Activated CD4-positive, alpha-beta T cell treated with anti-CD3 and anti-CD28 coated beads, Interleukin-2, Interleukin-6, amounts not matched to agents 100 ng/mL and 50 ng/mL, durations not matched to agents 16 hours and 8 hours (primary cell): ENCODE measurements around the gene CCDC50.

Experiments
- DNase-seq: peaks from one replicate; pipeline ENCODE4 v3.0.0-alpha.2; 2020

Gene CCDC50

DNA sequence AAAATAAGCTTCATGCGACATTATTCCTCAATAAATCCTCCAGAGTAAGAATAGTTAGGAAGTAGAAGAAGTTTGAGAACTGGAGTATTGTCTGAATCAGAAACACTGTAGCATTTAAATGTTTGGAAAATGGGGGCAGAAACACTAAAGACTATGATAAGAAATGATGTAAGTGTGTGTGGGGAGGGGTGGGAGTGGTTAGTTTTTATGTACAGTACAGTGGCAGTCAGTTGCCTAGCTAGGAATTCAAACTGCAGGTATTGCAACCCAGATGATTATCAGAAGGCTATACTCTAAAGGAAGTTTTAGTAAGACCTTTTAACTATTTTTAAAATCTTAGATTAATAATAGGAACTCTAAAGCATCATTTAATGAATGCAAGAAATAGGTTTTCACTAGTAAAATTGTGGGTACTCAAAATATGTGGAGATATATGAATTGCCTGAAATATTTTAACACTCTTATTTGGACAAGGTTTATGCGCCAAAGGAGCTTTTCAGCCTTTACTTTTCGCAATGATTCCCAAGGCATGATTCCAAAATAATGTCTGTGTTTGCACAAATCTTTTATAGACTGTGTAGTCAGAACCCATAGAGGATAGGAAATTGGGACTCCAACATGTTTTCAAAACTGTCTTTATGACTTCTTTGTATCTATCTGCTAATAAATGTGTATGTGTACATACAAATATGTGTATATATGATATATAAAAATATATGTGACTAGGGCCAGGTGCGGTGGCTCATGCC, 8.0 kb upstream of the CCDC50 start:
- no peak for DNase-seq

DNA sequence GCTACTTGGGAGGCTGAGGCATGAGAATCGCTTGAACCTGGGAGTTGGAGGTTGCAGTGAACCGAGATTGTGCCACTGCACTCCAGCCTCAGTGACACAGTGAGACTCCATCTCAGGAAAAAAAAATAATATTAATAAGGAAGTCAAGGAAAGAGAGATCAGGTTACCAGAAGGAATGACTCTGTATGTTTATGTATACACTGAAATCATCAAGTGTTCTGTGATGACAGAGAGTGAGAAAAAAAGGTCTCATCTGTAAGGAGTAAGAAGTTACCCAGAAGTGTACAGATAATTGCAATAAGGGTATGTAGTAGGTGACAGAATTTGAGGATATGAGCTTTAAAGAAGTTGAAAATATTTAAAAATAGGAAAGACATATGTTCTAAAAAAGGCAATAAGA, 4.3 kb upstream of the CCDC50 start:
- no peak for DNase-seq

DNA sequence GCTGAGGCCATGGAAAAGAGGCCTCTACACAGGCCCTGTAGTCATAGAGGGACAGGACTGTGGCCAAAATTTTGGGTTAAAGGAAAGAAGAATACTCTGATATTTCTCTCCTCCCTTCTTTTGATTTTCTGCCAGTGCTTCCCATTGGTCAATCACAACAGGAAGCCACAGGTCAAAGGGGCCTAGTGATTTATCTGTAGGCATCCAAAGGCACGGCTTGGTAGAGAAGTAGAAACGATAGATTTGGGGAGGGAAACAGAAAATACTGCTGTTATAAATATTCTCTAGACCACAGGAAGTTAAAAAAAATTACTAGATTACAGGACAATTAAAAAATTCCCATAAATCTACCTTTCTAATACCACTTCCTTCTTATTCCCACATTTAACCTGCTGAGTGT, 1.7 kb upstream of the CCDC50 start:
- no peak for DNase-seq

DNA sequence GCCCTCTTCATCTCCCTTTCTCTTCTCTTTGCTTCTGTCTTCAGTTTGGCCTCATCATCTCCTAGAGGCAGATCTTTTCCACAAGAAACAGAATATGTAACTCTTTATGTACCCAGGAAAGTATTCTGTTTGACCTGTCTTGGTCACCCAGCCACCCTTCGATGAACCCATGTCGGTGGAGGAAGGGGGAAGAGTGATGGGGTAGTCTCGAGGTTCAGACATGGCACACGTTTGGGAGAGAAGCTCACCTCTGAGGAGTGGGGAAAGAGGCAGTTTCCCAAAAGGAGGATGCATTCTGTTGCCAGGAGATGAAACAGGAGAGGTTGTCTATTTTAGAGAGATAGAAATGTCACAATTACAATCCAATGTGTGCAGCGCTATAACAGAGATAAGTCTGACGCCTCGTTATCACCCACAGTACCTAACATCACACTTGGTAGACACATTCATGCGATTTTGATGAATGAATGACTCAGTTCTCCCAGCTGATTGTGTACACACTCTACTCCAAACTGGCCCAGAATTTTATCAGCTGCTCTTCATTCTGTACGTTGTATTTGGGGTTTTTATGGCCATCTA, 722 bp upstream of the CCDC50 start:
- DNase-seq = no peak

DNA sequence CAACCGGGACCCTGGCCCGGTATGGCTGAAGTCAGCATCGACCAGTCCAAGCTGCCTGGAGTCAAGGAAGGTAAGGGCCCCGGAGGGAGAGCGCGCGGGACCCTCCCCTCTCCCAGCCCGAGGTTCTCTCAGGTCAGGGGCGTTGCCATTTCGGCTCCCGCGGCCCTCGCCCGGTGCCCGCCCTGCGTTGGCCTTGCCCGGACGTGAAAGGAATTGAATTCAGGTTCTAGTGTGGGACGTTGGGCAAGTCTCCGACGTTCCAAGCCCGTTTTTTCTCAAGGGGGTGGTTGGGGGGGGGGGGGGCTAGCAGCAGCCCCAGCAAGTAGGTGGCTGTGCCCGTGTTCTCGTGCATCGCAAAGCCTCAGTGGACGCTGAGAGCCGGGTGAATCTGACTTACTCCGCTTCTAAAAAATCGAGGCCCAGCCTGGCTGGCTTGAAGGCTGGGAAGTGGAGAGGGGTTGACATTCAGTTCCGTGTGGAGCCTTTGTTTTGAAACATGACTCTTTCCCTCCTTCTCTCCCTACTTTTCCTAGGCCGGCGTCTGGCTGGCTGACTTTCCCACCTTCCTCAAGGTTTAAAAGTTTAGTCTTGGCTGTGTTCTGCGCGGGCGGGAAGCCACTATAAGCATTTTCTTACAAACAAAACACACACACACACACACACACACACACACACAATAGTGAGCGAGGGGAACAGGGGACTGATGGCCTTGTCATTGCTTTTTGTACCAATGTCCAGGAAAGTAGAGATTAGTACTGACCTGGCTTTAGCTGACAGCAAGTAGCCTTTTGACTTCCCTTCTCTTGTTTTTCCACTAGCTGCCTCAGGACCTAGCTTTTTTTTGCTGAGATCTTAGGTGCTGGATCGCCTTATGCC, 698 bp downstream of the CCDC50 start, which contains the start of gene UTS2B:
Gene UTS2B (minus strand): TSS at position 873 of the 876 bp plus-strand sequence. CDS start 48,337 bp downstream, outside the sequence.
- peak; percentile 24 for DNase-seq

DNA sequence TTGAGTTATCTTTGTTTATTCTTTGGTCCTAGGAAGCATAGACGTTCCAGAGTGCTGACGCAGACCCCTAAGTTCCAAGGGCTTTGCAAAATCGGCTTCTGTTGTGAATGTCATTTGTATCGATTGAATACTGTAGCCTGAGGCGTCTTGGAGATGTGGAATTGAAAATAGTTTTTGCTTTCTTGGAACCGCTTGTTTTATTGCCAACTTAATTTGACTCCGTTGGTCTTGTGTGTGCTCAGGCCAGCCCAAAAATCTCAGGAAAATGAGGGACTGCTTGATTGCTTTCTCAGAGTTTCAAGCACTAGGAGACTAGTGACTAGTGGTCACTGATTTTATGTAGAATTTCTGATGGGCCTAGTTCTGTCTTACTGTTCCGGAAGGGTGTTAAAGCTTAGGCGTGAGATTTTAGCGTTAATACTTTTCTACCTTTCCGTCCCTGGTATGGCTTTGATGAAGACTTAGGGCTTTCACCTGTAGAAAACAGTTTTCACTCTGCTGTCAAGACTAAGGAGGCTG, 1.4 kb downstream of the CCDC50 start:
- no peak for DNase-seq

DNA sequence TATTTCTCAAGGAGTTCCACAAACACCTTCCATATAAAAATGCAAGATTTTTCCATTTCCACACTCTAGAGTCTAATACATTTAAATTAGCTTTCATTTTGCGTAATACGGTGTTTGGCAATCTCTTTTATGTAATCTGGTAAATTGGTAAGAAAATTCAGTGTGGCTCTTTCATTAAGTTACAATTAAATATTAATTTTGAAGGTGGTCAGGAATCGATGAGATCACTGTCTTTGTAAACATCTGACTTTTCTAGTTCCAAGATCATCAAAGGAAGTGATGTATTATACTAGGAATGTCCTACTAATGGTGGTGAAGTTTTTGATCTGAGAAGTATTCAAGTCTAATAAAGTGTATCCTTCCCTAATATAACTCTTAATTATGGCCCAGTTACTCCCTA, 2.2 kb downstream of the CCDC50 start:
- DNase-seq = no peak

DNA sequence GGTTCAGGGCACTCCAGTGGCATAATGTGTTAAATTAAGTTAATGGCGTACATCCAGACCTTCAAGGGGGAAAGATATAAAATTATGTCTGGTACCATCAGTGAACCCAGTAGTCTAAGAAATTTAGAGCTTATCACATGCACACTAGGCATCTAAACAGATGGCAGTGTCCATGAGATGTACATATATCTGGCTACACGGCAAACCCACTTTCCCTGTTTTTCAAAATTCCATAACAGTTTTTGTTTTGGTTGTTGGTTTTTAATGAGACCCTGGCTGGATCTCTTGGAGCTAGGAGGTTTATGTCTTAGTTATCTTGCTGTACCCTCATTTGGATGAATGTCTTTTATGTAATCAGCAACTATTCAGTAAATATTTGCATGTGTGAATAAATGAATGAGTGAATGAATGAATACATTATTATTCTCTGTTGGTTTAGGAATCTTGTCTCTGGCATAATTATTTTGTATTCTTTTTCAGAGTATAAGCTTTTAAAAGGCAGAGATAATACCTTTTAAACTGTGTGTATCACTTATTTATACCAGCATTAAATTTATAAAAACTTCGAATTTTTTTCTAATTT, 4.2 kb downstream of the CCDC50 start:
- DNase-seq = no peak

DNA sequence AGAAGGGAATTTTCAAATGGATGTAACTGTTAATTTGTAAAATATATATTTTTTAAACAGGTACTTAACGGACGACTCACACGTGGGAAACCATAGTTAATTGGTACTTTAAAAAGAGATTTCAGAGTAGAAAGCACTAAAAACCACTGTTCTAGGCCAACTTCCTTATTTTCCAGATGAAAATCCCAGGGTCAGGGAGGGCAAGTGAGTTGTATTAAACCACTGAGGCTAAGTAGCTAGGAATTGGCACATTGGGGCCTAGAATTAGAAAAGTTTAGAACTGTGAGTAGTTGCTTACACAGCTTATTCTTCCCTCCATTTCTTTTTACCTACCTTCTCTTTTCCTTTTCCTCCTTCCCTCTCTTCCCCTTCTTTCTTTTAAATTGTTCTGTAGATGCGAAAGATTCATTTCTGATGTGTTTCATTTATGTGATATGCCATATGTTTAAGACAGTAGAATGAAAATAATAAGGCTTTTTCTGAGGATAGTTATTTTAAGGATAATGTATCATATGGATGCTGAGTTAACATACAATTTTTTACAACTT, 5.2 kb downstream of the CCDC50 start:
- DNase-seq = no peak

DNA sequence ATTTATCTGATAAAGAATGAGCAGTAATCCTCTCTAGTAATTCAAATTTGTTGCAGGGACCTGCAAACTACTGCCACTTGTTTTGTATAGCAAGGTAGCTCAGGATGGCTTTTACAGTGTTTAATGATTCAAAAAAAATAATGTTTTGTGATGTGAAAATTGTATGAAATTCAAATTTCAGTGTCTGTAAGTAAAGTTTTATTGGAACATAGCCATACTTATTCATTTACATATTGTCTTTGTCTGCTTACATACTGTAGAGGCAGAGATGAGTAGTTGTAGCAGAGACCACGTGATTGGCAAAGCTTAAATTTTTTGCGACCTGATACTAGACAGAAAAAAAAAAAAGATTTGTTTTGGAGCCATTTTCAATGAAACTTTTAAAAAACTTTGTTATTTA, 7.6 kb downstream of the CCDC50 start:
- no peak for DNase-seq

DNA sequence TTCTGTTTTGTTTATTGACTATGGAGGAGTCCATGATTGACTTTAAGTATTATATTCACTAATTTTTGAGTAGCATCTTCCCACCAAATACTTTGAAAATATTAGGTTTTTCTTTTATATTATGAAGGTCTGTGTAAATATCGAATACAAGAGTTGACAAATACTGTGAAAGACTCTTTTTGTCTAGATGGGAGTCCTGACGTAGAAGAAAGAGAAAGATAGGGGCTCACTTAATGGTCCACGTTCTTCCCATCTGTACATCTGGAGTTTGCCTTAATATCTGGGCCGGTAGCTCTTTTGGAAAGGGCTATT, 8.9 kb downstream of the CCDC50 start:
- DNase-seq = no peak

DNA sequence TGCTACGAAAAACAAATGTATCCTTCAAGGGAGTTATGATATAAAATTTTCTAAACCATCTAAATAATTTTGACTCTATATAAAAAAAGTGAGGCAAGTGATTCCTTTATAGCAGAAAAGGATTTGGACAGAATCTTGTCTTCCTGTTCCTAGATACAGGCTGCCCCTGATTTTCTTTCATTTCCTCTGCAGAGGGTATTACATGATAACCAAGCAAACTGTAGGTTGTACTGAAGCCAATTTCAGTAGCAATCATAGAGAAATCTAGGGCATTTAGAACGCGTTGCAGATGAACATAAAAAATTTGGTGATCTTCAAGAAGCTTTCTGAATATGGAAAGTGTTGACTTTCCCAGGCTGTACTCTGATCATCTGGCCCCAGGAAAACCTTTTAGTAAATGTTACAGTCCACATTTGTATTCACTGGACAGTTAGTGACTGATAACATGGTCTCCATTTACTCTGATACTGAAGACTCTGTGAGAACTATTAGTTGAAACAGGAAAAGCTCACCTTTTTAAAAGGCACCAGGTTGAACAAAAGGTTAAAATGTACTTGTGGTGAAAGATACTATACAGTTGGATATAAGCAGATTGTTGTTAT, 10.2 kb downstream of the CCDC50 start:
- no peak for DNase-seq

DNA sequence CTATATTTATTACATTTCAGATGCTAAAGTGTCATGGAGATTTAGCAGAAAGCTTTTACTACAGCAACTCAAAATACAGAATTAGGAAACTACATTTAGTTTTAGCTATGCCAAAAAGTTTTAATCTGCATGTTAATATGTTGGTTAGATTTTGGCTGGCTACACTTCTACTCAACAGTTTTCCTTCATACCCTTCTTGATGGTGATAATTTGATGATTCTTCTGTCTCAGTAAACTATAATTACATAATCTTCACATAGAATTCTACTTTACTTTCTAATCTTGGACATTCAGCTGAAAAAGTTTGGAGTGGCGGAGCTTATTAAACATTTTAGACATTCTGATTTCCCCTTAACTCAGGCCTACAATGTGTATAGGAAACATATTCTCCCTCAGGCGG, 11.2 kb downstream of the CCDC50 start:
- no peak for DNase-seq

DNA sequence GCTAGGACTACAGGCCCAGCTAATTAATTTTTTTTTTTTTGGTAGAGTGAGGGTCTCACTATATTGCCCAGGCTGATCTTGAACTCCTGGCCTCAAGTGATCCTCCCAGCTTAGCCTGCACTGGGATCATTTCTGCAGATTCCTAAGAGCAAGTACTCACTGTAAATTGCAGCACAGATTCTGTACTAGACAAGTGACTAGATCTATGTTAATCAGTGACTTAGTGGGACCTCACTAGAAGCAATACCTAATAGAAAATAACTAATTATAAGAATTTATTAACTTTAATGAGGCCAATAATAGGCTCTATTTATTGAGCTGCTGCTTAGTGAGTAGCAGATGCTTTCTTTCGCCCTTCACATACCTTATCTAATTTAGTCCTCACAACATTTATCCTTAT, 11.8 kb downstream of the CCDC50 start:
- no peak for DNase-seq

DNA sequence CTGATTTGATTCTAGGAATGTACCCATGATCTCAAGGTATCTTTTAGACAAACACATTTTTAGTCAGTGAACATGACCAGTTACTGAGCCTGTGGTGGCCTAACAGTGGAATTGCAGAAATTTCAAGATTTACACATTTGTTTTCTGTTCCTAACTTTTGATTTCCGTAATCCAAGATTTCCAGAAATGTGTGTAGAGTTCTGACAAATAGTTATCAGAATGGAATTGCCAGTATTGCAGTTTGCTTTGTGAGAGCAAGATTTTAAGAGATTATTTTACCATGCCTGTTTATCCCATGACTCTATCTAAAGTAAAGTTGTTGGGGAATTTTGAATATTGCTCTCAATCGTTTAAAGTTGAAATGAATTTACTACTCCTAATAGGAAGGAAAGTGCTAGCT, 12.8 kb downstream of the CCDC50 start:
- no peak for DNase-seq

DNA sequence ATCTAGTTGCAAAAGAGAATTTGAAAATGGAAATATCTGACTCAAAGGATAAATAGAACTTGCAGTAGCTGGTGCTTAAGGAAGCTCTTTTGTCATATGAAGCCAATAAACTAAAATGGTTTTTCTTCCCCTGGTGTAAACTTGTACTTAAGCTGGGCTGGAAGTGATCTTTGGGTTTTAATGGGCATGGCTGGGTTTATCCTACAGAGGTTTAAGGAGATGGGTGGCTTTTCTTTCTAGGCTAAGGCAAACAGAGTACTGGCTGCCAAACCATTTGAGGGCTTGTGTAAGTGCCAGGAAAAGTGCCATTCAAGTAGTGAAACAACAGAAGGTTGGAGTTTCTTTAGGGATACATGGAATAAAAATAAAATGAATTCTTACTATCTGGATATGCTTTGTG, 13.2 kb downstream of the CCDC50 start:
- DNase-seq = no peak

DNA sequence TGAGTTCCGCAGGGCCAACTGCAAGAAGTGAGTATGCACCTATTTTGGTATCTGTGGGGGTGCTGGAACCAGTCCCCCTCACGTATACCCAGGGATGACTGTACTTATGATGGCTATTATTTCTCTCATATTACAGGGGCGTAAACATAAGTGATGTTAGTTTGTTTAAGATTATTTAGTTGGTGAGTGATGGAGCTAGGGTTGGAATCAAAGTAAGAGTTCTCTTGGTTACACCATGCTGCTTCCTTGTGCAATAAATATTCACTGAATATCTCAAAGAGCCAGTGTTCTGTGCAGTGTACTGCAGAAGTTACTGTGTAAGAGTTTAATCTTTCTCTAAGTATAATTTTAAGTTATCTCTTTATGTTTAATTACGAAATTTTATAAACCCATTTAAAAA, 13.9 kb downstream of the CCDC50 start:
- DNase-seq = no peak

DNA sequence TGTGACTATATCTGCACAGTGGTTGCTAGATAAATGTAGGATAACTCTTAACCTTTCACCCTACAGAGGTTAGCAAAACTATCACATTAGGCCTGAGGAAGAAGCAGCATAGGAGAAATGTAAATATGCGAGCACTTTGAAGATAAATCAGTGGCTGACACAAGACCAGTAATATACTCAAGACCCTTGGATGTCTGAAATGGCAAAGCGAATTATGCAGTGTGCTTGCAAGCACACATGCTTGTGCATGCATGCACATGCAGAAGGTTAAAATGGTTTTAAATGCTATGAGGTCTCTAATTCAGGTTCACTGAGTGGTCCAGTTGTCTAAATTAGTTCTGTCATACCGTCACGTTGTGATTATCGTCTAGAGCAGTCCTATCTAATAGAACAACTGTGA, 14.7 kb downstream of the CCDC50 start:
- no peak for DNase-seq

DNA sequence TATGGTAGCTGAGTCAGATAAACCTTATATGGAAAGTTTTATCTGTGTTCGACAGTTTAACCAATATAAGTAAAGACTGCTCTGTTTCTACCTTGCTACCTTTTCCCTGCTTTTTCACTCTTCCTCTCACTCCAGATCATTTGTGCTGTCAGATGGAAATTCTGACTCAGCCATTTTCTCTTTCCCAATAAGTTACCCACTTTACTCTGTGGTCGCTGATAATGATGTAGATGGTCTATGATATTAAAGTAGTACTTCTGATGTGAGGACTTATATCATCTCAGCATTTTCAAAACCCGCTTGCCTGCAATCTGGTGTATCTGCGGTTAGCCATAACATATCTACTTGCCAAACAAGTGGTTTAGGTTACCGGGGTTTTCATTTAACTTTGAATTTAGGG, 16.1 kb downstream of the CCDC50 start:
- peak; percentile 12 for DNase-seq

DNA sequence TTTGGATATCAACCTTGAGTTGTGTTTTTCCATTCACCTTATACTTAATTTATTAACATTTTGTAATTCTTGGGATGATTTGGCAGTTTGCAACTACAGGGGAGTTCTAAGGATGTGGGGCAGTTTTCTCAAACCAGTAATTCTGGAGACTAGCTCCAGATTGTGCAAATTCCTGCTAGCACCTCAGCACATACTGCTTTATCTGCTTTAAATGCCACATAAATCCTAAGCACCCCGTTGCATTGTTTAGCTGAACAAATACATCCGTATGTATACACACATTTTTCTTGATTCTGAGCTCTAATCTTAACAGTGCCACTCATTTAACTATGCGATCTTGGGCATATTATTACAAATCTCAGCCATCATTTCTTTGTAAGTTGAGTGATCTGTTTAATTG, 18.0 kb downstream of the CCDC50 start:
- DNase-seq = no peak

DNA sequence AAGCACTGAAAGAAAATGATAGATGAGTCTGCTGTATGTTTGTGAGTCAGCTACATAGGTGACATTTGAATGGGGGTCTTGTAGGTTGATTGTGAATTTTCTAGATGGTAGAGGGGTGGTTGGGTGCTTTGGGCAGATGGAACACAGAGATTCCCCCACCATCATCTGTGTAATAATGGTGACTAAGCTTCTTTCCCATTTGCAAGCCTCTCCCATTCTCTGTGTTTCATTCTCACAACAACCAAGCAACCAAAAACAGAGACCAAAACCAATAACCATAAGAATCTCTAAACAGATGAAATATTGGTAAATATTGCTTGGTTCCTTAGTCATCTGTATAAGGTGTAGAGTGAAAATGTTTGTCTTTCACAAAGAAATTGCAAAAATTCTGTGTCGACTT, 18.9 kb downstream of the CCDC50 start:
- DNase-seq = no peak

DNA sequence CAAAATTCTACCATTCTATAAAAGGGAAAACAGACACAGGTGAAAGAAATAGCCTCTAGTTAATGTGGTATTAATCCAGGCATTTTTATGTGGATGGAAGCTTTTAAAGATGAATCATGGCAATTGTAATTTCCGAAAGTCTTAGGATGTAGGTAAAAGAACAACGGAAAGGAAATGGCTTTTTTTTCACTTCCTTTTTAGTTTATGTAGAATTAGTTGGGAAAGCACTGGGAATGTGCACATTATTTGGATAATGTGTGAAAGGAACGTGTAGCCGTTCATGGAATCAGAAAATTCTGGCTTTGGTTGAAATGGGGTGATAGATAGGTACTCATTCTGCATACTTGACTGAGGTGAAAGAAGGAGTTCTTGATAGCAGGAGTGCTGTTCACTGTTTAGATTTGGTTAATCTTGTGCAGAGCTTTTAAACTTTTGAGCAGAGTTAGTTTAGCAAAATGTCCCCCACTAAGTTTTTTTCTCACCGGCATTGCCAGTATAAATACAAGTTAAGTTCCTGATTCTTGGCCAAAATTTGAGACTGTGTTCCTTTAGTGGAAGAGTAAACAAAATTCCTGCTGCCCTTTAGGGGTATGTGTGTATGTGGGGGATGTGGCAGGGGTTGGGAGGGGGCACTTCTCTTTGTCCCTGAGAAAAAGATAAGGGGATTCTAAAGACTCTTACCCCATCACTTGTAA, 21.3 kb downstream of the CCDC50 start:
- DNase-seq = no peak
